H1 (cell line): ENCODE results near the gene TKFC. TPM values are rescaled to one million over a fixed set of nuclear protein-coding genes. Genes with fewer than 3 reads are reported as not detected.

Source experiments
- CTCF ChIA-PET: fragments of 300-600 bp; sonication (Branson Sonifier 250); formaldehyde crosslinking; loops from one replicate; lab custom pipeline; 2021; ENCODE audit not compliant: partially characterized antibody; lab: Charles Lee
- POLR2A ChIA-PET: fragments of 300-600 bp; sonication (Branson Sonifier 250); formaldehyde crosslinking; loops from one replicate; lab custom pipeline; 2021; ENCODE audit warnings: inconsistent platforms; ENCODE audit not compliant: partially characterized antibody; lab: Charles Lee
- DNase-seq, 2 experiments: peaks; one replicate each; pipeline versions ENCODE4 v3.0.0 to v3.0.0-alpha.2; 2010 to 2022; ENCODE audit warnings: low spot score in 2 of 2, low read depth in 1 of 2, mixed read lengths in 1 of 2
- FAIRE-seq: peaks from 2 replicates; lab custom pipeline; 2011; peaks lifted over from hg19 to GRCh38; lab: Jason Lieb, UNC
- H2AFZ ChIP-seq: 2 replicates; pipeline ENCODE4 v1.8.1; 2012; ENCODE audit warnings: low read length, inconsistent platforms
- H2AK5ac ChIP-seq: 2 replicates; pipeline ENCODE4 v1.6.1; 2013; ENCODE audit warnings: low read depth, low read length
- H2BK120ac ChIP-seq: replicated peaks from 2 replicates; pipeline ENCODE3; 2013; ENCODE audit warnings: low read depth, low read length, inconsistent platforms
- H2BK12ac ChIP-seq: 2 replicates; pipeline ENCODE4 v1.6.1; 2013; ENCODE audit warnings: low read depth, low read length
- H2BK15ac ChIP-seq: 2 replicates; pipeline ENCODE4 v1.6.1; 2013; ENCODE audit warnings: low read length
- H2BK20ac ChIP-seq: 2 replicates; pipeline ENCODE4 v1.6.1; 2013; ENCODE audit warnings: low read length
- H2BK5ac ChIP-seq: 2 replicates; pipeline ENCODE4 v1.6.1; 2013; ENCODE audit warnings: low read depth, low read length
- H3K14ac ChIP-seq: 2 replicates; pipeline ENCODE4 v1.6.1; 2013; ENCODE audit warnings: inconsistent platforms; ENCODE audit not compliant: insufficient read length
- H3K18ac ChIP-seq: 2 replicates; pipeline ENCODE4 v1.6.1; 2013; ENCODE audit warnings: low read length; ENCODE audit errors: extremely low read depth
- H3K23ac ChIP-seq: 2 replicates; pipeline ENCODE4 v1.6.1; 2013; ENCODE audit warnings: inconsistent platforms; ENCODE audit not compliant: insufficient read length
- H3K23me2 ChIP-seq: 2 replicates; pipeline ENCODE4 v1.6.1; 2013; ENCODE audit warnings: low read depth, low read length
- H3K27ac ChIP-seq: 2 replicates; pipeline ENCODE4 v1.6.1; 2011; ENCODE audit warnings: low read depth, low read length, inconsistent platforms
- H3K27me3 ChIP-seq, 4 experiments: replicated peaks in 1 of 4; 1 replicate in 1 of 4; 2 replicates in 3 of 4; pipeline versions ENCODE4 v1.6.1 to v1.8.1; 2011 to 2013; ENCODE audit warnings: low read length in 3 of 4, mild to moderate bottlenecking in 3 of 4, inconsistent platforms in 2 of 4, mixed read lengths in 2 of 4, moderate library complexity in 1 of 4; ENCODE audit not compliant: control insufficient read depth in 3 of 4, insufficient read depth in 3 of 4; ENCODE audit errors: extremely low read depth in 1 of 4
- H3K36me3 ChIP-seq, 4 experiments: 2 replicates each; pipeline versions ENCODE4 v1.6.1 to v1.8.1; 2011 to 2013; ENCODE audit warnings: mild to moderate bottlenecking in 4 of 4, low read length in 3 of 4, moderate library complexity in 2 of 4, control low read depth in 1 of 4, inconsistent platforms in 1 of 4; ENCODE audit not compliant: insufficient read depth in 4 of 4, control insufficient read depth in 2 of 4
- H3K4ac ChIP-seq: replicated peaks from 2 replicates; pipeline ENCODE3; 2013; ENCODE audit warnings: low read length, low read depth, mixed read lengths, inconsistent platforms; ENCODE audit not compliant: insufficient read length
- H3K4me1 ChIP-seq, 4 experiments: replicated peaks in 1 of 4; 1 replicate in 1 of 4; 2 replicates in 3 of 4; pipeline versions ENCODE4 v1.6.1 to v1.8.1; 2011 to 2013; ENCODE audit warnings: low read length in 3 of 4, inconsistent platforms in 2 of 4, mixed read lengths in 1 of 4; ENCODE audit not compliant: insufficient read depth in 4 of 4, control insufficient read depth in 3 of 4
- H3K4me2 ChIP-seq, 2 experiments: 2 replicates each; pipeline versions ENCODE4 v1.6.1 to v1.8.1; 2011 to 2013; ENCODE audit warnings: low read depth in 2 of 2, low read length in 2 of 2, control low read depth in 1 of 2, inconsistent platforms in 1 of 2, mild to moderate bottlenecking in 1 of 2; ENCODE audit not compliant: insufficient read depth in 1 of 2
- H3K4me3 ChIP-seq, 4 experiments: fragments of 200-600, 300-600 bp in 1 of 4; sonication (generic), shearing (Covaris generic), sonication (Bioruptor Twin) in 1 of 4; 2 replicates each; pipeline versions ENCODE4 v1.5.1 to v1.8.1; 2011 to 2016; ENCODE audit warnings: low read length in 4 of 4, low read depth in 3 of 4, control low read depth in 2 of 4, inconsistent platforms in 2 of 4, mild to moderate bottlenecking in 2 of 4, mixed read lengths in 1 of 4, moderate library complexity in 1 of 4; ENCODE audit not compliant: insufficient read depth in 2 of 4; ENCODE audit errors: extremely low read depth in 1 of 4
- H3K56ac ChIP-seq: replicated peaks from 2 replicates; pipeline ENCODE3; 2013; ENCODE audit warnings: low read depth, mild to moderate bottlenecking, mixed read lengths, low read length, inconsistent platforms; ENCODE audit not compliant: insufficient read length
- H3K79me1 ChIP-seq: 2 replicates; pipeline ENCODE4 v1.6.1; 2013; ENCODE audit warnings: low read depth, low read length, control low read depth
- H3K79me2 ChIP-seq, 2 experiments: 2 replicates each; pipeline versions ENCODE4 v1.6.1 to v1.8.1; 2012 to 2013; ENCODE audit warnings: low read length in 2 of 2, mild to moderate bottlenecking in 2 of 2, inconsistent platforms in 1 of 2; ENCODE audit not compliant: insufficient read depth in 2 of 2, control insufficient read depth in 1 of 2
- H3K9ac ChIP-seq, 4 experiments: replicated peaks in 1 of 4; 1 replicate in 1 of 4; 2 replicates in 3 of 4; pipeline versions ENCODE4 v1.6.1 to v1.8.1; 2011 to 2013; ENCODE audit warnings: low read depth in 3 of 4, low read length in 3 of 4, control low read depth in 2 of 4, mild to moderate bottlenecking in 2 of 4, moderate library complexity in 2 of 4, inconsistent platforms in 1 of 4; ENCODE audit errors: extremely low read depth in 1 of 4
- H3K9me3 ChIP-seq, 2 experiments: 2 replicates each; pipeline versions ENCODE4 v1.6.1 to v1.8.1; 2012 to 2013; ENCODE audit warnings: mild to moderate bottlenecking in 2 of 2, moderate library complexity in 2 of 2, control low read depth in 1 of 2, inconsistent platforms in 1 of 2, low read depth in 1 of 2, low read length in 1 of 2, mixed read lengths in 1 of 2; ENCODE audit not compliant: insufficient read depth in 2 of 2
- H4K20me1 ChIP-seq, 2 experiments: replicated peaks in 1 of 2; 2 replicates each; pipeline versions ENCODE3 to v1.8.1; 2011 to 2013; ENCODE audit warnings: inconsistent platforms in 2 of 2, low read length in 2 of 2, mild to moderate bottlenecking in 1 of 2; ENCODE audit not compliant: insufficient read depth in 2 of 2, control insufficient read depth in 1 of 2
- H4K5ac ChIP-seq: 2 replicates; pipeline ENCODE4 v1.6.1; 2013; ENCODE audit warnings: low read length, low read depth, mixed read lengths, inconsistent platforms; ENCODE audit not compliant: insufficient read length
- H4K8ac ChIP-seq: 2 replicates; pipeline ENCODE4 v1.8.0; 2013; ENCODE audit warnings: mild to moderate bottlenecking, moderate library complexity, low read length, inconsistent platforms; ENCODE audit not compliant: insufficient read depth; ENCODE audit errors: extremely low read depth
- H4K91ac ChIP-seq: replicated peaks from 2 replicates; pipeline ENCODE3; 2013; ENCODE audit warnings: low read length, mixed read lengths, inconsistent platforms; ENCODE audit not compliant: insufficient read length
- ATF2 ChIP-seq: IDR thresholded peaks from 2 replicates; pipeline ENCODE4 v1.6.1; 2012; ENCODE audit warnings: low read length, inconsistent platforms
- ATF3 ChIP-seq: IDR thresholded peaks from 2 replicates; pipeline ENCODE4 v1.6.1; 2011; ENCODE audit warnings: low read depth, mild to moderate bottlenecking, low read length; ENCODE audit not compliant: insufficient read depth
- CHD1 ChIP-seq: IDR thresholded peaks from 2 replicates; pipeline ENCODE4 v1.6.1; 2012; ENCODE audit warnings: low read depth, low read length, improper control_type of control experiment
- CREB1 ChIP-seq: IDR thresholded peaks from 2 replicates; pipeline ENCODE4 v1.6.1; 2012; ENCODE audit warnings: inconsistent platforms
- GTF2F1 ChIP-seq: IDR thresholded peaks from 2 replicates; pipeline ENCODE4 v1.6.1; 2012; ENCODE audit warnings: low read depth, low read length, improper control_type of control experiment, borderline replicate concordance
- RAD21 ChIP-seq, 2 experiments: IDR thresholded peaks in 1 of 2; conservative IDR thresholded peaks in 1 of 2; 2 replicates each; pipeline ENCODE4 v1.6.1; 2011; ENCODE audit warnings: low read depth in 2 of 2, low read length in 2 of 2, improper control_type of control experiment in 1 of 2, inconsistent platforms in 1 of 2, mild to moderate bottlenecking in 1 of 2, moderate library complexity in 1 of 2
- SAP30 ChIP-seq: fragments of 300-600 bp; sonication (generic); IDR thresholded peaks from 2 replicates; pipeline ENCODE4 v1.7.1; 2012; ENCODE audit warnings: low read length, moderate library complexity, mild to moderate bottlenecking, inconsistent platforms; ENCODE audit not compliant: insufficient read depth, insufficient replicate concordance
- SP1 ChIP-seq: IDR thresholded peaks from 2 replicates; pipeline ENCODE4 v1.6.1; 2011; ENCODE audit warnings: low read depth, low read length
- SP2 ChIP-seq: IDR thresholded peaks from 2 replicates; pipeline ENCODE4 v1.6.1; 2012; ENCODE audit warnings: mild to moderate bottlenecking, low read length, inconsistent platforms
- SP4 ChIP-seq: IDR thresholded peaks from 2 replicates; pipeline ENCODE4 v1.6.1; 2012; ENCODE audit warnings: low read length, inconsistent platforms
- WGBS, 2 experiments: shearing (Covaris generic) in 1 of 2; methylation state at CpG; one replicate each; pipeline versions ENCODE4 v1.1.6 to v1.1.7; 2013 to 2015; ENCODE audit warnings: low lambda C conversion rate in 2 of 2, mixed read lengths in 2 of 2, inconsistent platforms in 1 of 2, low coverage in 1 of 2, missing lambda C conversion rate in 1 of 2; ENCODE audit not compliant: insufficient replicate concordance in 2 of 2, insufficient coverage in 1 of 2, insufficient read length in 1 of 2; ENCODE audit errors: extremely low coverage in 1 of 2, missing lambda C conversion rate in 1 of 2; 5-methylcytosine and 5-hydroxymethylcytosine counted together
- polyA plus RNA-seq, 7 experiments: library from polyadenylated mRNA; depleted of rRNA in 3 of 7; stranded (reverse) in 5 of 7; unstranded in 2 of 7; fragments of >200 nt in 5 of 7; fragments of 200-250 nt in 2 of 7; gene quantifications; 1 replicate in 5 of 7; 2 replicates in 1 of 7; 4 replicates in 1 of 7; pipeline versions ENCODE4 v1.2.1 to v1.2.3, GENCODE V29; 2011 to 2013; ENCODE audit warnings: missing spikeins in 2 of 7, mixed read lengths in 2 of 7
- total RNA-seq: library from RNA; stranded (reverse); fragmentation: NEBNext Ultra II Directional; extraction: Animal tissue kit (Norgen Biotek cat#: 25700); gene quantifications from 2 replicates; pipeline ENCODE4 v1.2.1, GENCODE V29; 2021

The TKFC gene
- total and polyA plus RNA-seq, 2 of the 8 experiments (the other 6 are each of a cell fraction or from before 2014, with no cell fraction given) = 53.5 to 55.0 TPM

DNA sequence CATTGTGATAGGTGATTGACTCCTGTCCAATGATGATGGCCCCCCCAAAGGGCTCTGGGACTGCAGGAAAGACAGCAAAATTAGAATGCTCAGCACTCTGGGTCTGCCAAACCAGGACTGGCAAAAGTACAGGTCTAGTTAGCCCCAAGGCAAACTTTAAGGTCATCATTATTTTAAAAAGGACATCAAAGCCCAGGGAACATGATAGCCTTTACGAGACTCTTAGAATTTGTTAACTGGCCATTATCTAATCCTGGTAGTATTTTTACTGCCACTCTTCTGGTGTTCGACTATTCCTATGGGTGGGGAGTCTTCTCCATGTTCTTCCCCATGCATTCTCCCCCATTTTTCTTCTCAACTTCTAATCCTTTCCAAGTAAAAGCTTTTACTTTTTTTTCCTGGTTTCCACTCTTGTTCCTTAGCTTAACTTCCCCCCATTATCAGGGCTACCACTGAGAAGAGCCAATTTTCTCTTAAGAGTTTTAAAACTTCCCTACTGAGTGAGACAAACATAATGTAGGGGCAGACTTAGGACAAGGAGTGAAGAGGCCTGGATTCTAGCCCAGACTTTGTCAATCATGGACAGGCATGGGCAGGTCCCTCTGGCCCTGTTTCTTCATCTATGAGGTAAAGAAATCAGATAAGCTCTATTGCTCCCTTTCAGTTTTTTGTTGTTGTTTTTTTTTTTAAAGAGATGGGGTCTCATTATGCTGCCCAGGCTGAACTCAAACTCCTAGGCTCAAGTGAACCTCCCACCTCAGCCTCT is 7.2 kb upstream of the TKFC start:
- no peak overlapping the region for H3K4ac ChIP-seq
- FAIRE-seq (no peak), DNase-seq (no peak)
- no peak overlapping the region for H3K14ac ChIP-seq
- no peak overlapping the region for H3K27ac ChIP-seq
- H3K23me2 ChIP-seq = no peaks in the 10 kb centered on the region
- H2BK15ac ChIP-seq = no peak overlapping the region
- H3K79me1 ChIP-seq = peaks cover 4% of the 10 kb centered on the region; the same call in 1 of the 2 replicates
- no peak overlapping the region for H3K4me2 ChIP-seq
- H3K4me3 ChIP-seq = no peak overlapping the region
- H3K9me3 ChIP-seq = no peaks in the 10 kb centered on the region
- H2BK12ac ChIP-seq = no peak overlapping the region
- H3K9ac ChIP-seq = no peak overlapping the region
- H2AK5ac ChIP-seq = no peak overlapping the region
- H2BK120ac ChIP-seq = no peak overlapping the region
- H4K5ac ChIP-seq = no peak overlapping the region
- peaks cover 37 to 84% (median 74%) of the 10 kb centered on the region in 4 experiments for H3K36me3 ChIP-seq
- no peak overlapping the region for H3K56ac ChIP-seq
- H3K18ac ChIP-seq = no peak overlapping the region
- CTCF ChIA-PET = interaction anchor here (1.1 to 3.4 kb wide), 3 partner anchors 11 to 60 kb away, joined by 7 to 19 read pairs (median 7); no protein-coding TSS in a partner anchor
- H2BK5ac ChIP-seq = no peak overlapping the region
- H3K27me3 ChIP-seq = no peaks in the 10 kb centered on the region
- peaks cover 5 to 43% of the 10 kb centered on the region in 2 experiments for H3K79me2 ChIP-seq
- H2AFZ ChIP-seq = no peak overlapping the region
- POLR2A ChIA-PET = interaction anchor here (0.9 to 1.5 kb wide), 4 partner anchors 20 to 27 kb away, joined by 3 to 4 read pairs (median 4); no protein-coding TSS in a partner anchor
- no peaks in the 10 kb centered on the region for H3K4me1 ChIP-seq
- 94% methylated on average over 2 of the region's 2 CpGs; no CpG with 5 or more reads in 1 of the 2 experiments for WGBS, 2 experiments
- H4K8ac ChIP-seq = no peak overlapping the region
- no peak overlapping the region for H4K91ac ChIP-seq
- H4K20me1 ChIP-seq = peaks cover 0 to 12% of the 10 kb centered on the region in 2 experiments
- no peak overlapping the region for H2BK20ac ChIP-seq
- H3K23ac ChIP-seq = no peak overlapping the region
- TF ChIP-seq ATF3 (no peak), SP2 (no peak), SAP30 (no peak), RAD21 (IDR thresholded peaks at IDR 0.05 in 1 of 2, conservative IDR thresholded peaks at IDR 0.05 in 1 of 2; ENCODE audit: low read depth in 2 of 2, low read length in 2 of 2) (no peak), CHD1 (no peak), SP1 (no peak), SP4 (no peak), ATF2 (no peak), CREB1 (no peak), GTF2F1 (no peak)
